ENCODE measurements around the gene LRFN2.

LRFN2 gene

GRCh38 chr6:40472353-40472752, 114.8 kb downstream of the LRFN2 start:
- DNase-seq = no peak

- no peak for DNase-seq
Observed at GRCh38 chr6:40471243-40471642, 115.9 kb downstream of the LRFN2 start.

DNA sequence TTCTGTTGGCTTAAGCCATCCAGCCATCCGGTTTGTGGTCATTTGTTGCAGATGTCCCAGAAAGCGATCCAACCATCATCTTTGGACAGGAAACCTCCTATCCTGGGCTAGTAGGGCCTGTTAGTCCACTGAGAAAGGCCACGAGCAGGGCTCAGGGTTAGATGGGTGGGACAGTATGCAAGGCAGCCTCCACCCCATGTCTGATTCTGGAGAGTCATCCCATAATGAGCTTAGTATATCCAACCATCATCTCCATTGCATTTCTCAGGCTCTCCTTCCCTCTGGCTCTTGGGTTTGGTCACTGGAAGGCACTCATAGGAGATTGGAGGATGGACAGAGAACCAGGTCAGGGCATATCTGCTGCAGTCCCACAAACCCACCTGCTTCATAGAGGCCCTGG, 117.8 kb downstream of the LRFN2 start:
- no peak for DNase-seq

DNA sequence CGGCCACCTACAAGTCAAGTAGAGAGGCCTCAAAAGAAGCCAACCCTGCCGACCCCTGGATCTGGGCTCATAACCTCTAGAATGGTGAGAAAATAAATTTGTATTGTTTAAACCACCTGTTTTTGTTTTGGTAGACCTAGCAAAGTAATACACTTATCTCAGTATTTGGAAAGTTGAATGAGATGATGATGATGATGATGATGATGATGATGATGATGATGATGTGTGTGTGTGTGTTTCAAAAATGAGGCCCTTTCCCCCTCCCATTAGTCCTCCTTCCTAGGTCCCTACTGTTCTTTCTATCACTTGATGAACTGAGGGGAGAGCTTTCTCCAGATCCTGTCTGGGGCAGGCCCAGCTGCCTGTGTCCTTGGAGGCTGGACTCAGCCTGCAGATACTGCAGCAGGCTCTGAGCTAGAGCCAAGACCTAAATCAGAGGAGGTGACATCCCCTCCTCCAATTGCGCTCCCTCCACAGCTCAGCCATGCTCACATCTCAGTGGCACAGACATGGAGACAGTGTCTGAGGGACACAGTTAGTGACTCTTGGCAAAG, 120.1 kb downstream of the LRFN2 start:
- no peak for DNase-seq

DNA sequence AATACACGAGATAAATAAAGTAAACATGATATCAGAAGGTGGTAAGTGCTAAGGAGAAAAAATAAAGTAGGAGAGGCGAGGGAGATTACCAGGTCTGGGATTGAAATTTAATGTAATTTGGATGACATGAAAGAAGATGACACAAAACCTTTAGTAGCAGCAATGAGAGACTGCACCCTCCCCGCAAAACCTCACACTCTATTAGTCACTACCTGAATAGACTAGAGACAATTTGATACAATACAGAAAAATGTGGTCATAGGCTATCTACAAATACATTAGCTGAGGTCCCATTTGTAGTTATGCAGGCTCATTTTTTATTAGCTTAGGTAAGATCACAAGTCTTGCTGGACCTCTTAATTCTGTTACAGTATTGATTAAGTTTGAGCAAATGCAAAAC, 125.5 kb downstream of the LRFN2 start:
- DNase-seq = no peak

GRCh38 chr6:40460380-40460779, 126.8 kb downstream of the LRFN2 start:
- DNase-seq = no peak

DNA sequence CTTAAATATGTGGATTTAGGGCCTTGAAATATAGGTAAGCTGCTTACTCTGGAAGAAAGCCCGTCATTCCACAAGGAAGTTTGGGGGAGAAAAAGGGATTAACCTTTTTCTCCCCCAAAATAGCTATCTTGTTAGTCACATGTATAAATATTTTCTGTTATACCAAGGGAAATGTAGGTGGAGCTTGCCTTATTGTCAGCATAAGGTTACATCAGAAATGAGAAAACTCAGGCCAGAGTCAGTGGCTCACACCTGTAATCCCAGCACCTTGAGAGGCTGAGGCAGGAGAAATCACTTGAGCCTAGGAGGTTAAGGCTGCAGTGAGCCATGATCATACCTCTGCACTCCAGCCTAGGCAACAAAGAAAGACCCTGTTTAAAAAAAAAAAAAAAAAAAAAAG, 129.9 kb downstream of the LRFN2 start:
- DNase-seq = no peak

- DNase-seq = no peak
Observed at GRCh38 chr6:40456390-40457013, 130.7 kb downstream of the LRFN2 start.

DNA sequence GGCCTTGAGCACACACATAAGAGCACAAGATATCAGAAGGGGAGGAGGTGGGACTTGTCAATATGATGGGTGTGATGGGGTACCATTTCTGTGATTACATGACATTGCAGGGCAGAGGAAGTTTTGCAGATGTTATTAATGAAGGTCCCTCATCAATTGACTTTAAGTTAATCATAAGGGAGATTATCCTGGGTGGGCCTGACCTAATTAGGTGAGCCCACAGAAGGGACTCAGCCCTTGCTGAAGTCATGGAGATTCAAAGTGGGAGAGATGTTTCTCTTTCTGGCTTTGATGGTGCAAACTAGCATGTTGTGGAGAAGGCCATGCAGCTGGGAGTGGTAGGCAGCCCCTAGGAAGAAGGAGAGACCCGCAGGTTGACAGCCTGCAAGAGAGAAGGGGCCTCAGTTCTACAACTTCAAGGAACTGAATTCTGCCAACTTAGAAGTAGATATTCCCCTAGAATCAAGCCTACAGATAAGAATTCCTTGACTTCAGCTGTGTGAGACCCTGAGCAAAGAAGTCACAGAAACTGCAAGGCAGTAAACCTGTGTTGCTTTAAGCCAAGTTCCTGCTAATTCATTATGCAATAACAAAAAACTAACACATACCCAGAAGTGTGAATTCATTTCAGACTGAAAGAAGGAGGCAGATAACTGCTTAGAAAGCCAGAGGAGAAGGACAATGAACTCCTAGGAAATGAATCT, 131.3 kb downstream of the LRFN2 start:
- DNase-seq = no peak

DNA sequence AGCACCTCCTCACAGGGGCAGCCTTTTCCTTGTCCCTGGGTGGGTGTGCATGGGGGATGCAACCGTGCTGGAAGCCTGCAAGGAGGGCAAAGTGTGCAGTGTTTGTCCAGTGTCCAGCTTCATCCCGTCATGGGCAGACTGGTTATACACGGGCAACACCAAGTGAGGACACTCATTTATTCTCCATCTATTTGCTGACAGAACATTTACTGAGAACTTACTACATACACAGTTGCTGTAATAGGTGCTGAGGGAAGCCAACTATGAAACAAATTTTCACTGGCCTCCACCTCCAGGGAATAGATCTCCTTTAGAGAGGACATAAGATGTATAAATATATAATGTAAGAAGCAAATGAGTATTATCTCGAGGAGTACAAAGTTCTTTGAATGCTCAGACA, 136.7 kb downstream of the LRFN2 start:
- no peak for DNase-seq

GRCh38 chr6:40444811-40445210, 142.4 kb downstream of the LRFN2 start:
- DNase-seq = no peak

GRCh38 chr6:40444312-40444711, 142.9 kb downstream of the LRFN2 start:
- DNase-seq = no peak

DNA sequence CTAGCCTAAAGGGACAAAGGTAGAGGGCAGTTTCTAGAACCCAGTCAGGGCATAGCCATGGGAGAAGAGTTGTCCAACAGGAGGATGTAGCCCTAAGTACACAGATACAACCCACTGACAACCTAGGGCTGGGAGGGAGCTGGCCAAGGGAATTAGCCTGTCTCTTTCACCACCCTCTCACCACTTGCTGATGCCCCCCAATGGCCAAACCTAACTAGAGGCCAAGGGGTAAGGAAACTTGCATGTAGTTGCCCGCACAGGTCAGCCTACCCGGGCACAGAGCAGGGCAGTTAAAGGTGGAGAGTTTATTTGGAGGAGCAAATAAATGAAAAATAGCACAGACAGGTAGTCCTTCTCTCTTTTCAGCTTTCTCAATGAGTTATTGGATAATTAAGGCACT, 143.3 kb downstream of the LRFN2 start:
- DNase-seq = no peak

DNA sequence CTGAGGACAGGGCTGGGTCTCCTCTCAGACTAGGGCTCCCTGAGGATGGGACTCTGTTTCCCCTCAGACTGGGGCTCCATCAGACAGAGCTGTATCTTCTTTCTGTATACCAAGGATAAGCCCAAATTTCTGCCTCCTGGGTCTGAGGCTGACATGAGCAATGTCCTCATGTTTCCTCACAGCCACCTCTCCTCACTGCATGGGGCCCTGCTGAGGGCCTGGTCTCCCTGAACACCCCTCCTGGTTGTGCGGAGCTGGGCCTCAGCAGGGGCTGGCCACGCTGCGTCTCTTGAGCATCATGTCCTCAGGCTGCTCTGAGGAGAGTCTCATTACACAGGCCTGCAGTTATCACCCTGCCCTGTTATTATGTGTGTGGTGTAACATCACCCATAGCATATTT, 144.6 kb downstream of the LRFN2 start:
- no peak for DNase-seq

DNA sequence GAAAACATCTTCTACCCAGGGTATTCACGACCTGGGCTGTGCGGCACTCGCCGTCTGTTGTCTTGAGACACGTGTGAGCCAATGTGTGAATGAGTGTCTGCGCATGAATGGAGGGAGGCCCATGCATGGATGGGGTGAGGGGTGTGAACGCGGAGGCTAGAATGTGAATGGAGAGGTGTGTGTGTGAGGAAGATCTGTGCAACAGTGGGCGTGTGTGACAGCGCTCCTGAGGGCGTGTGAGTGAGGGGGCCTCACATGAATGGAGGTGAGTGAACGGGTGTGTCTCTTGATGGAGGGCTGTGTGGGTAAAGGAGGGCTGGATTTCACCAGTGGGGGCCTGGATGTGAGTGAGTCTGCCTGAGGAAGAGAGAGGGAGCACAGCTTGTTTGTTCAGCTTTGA, 146.0 kb downstream of the LRFN2 start:
- no peak for DNase-seq

DNA sequence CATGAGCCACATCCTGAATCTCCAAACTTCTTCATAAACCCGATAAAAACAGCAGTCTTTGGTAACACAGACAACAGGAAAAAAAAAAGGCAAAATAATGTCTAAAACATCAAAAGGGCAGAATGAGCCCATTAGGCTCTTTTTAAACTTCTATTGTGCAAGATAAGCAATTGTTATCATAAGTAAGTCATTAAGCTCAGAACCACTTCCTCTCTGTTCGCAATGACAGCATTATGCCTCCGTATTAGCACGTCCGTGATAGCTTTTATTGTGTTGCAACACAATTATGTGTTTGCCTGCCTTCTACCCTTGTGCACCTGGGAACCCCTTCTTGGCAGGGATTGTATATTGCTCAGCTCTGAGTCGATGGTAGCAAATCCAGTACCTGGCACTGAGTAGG, 147.1 kb downstream of the LRFN2 start:
- no peak for DNase-seq

GRCh38 chr6:40439026-40439800, 148.0 kb downstream of the LRFN2 start:
- DNase-seq = no peak

GRCh38 chr6:40438246-40438887, 148.8 kb downstream of the LRFN2 start:
- DNase-seq = no peak

- DNase-seq = no peak
Observed at GRCh38 chr6:40437631-40438030, 149.5 kb downstream of the LRFN2 start.

- DNase-seq = no peak
Observed at GRCh38 chr6:40436685-40437604, 150.2 kb downstream of the LRFN2 start.

GRCh38 chr6:40432982-40433381, 154.2 kb downstream of the LRFN2 start:
- DNase-seq = no peak

- no peak for DNase-seq
Observed at GRCh38 chr6:40431706-40432105, 155.5 kb downstream of the LRFN2 start.
